B cell (primary cell): ENCODE results near the gene NFATC2. TPM values are rescaled to one million over a fixed set of nuclear protein-coding genes. Genes with fewer than 3 reads are reported as not detected.

Source experiments
- ATAC-seq: fragments of 200-7000 bp; cut with Tn5 transposase; one replicate; pipeline ENCODE4 v1.10.0; 2021; ENCODE audit warnings: low read depth, mild to moderate bottlenecking, moderate number of reproducible peaks, moderate library complexity
- CTCF ChIA-PET: fragments of 350-600 bp; sonication (Branson Sonifier 250); formaldehyde crosslinking; loops from one replicate; lab custom pipeline; 2021; ENCODE audit warnings: antibody characterized with exemption, inconsistent platforms; lab: Charles Lee
- POLR2A ChIA-PET: fragments of 350-600 bp; sonication (Branson Sonifier 250); formaldehyde crosslinking; loops from one replicate; lab custom pipeline; 2021; ENCODE audit warnings: antibody characterized with exemption; lab: Charles Lee
- DNase-seq: peaks from one replicate; pipeline ENCODE4 v3.0.0; 2013
- H2AFZ ChIP-seq: 2 replicates; pipeline ENCODE4 v1.6.1; 2012; ENCODE audit warnings: mild to moderate bottlenecking, low read depth, low read length; ENCODE audit not compliant: insufficient read depth, poor library complexity, severe bottlenecking
- H3K27ac ChIP-seq, 2 donors: 1 replicate in 1 of 2; 2 replicates in 1 of 2; pipeline ENCODE4 v1.5.1; 2012 to 2013; ENCODE audit warnings: low read length in 2 of 2, mild to moderate bottlenecking in 2 of 2, moderate library complexity in 1 of 2
- H3K27me3 ChIP-seq, 4 experiments: fragments of 200-600 bp in 1 of 4; sonication (generic) in 1 of 4; replicated peaks in 1 of 4; 1 replicate in 2 of 4; 2 replicates in 2 of 4; pipeline versions ENCODE4 v1.6.1 to v1.7.0; 2013 to 2016; ENCODE audit warnings: low read length in 3 of 4, mild to moderate bottlenecking in 2 of 4, mixed read lengths in 1 of 4, moderate library complexity in 1 of 4; ENCODE audit not compliant: insufficient read depth in 4 of 4, control insufficient read depth in 3 of 4; ENCODE audit errors: control extremely low read depth in 1 of 4
- H3K36me3 ChIP-seq, 2 experiments: replicated peaks in 1 of 2; 1 replicate in 1 of 2; 2 replicates in 1 of 2; pipeline versions ENCODE4 v1.6.1 to v1.7.1; 2013; ENCODE audit warnings: low read length in 1 of 2; ENCODE audit not compliant: insufficient read depth in 2 of 2, control insufficient read depth in 1 of 2; ENCODE audit errors: control extremely low read depth in 1 of 2, extremely low read depth in 1 of 2
- H3K4me1 ChIP-seq, 2 donors: fragments of 200-600 bp in 1 of 2; sonication (generic) in 1 of 2; 1 replicate in 1 of 2; 2 replicates in 1 of 2; pipeline versions ENCODE4 v1.5.1 to v1.6.1; 2013 to 2017; ENCODE audit warnings: low read length in 2 of 2; ENCODE audit not compliant: control insufficient read depth in 2 of 2, insufficient read depth in 2 of 2
- H3K4me2 ChIP-seq: replicated peaks from 2 replicates; pipeline ENCODE3; 2012; ENCODE audit warnings: mild to moderate bottlenecking, low read depth, low read length; ENCODE audit not compliant: poor library complexity, severe bottlenecking
- H3K4me3 ChIP-seq, 5 experiments: fragments of 200-600 bp in 1 of 5; sonication (generic) in 1 of 5; 1 replicate in 3 of 5; 2 replicates in 2 of 5; pipeline versions ENCODE4 v1.5.1 to v1.7.0; 2011 to 2016; ENCODE audit warnings: low read length in 4 of 5, mild to moderate bottlenecking in 4 of 5, low read depth in 2 of 5, control low read depth in 1 of 5, moderate library complexity in 1 of 5; ENCODE audit not compliant: insufficient read depth in 1 of 5; ENCODE audit errors: control extremely low read depth in 1 of 5, extremely low read depth in 1 of 5
- H3K79me2 ChIP-seq: fragments of 200-600 bp; sonication (generic); one replicate; pipeline ENCODE4 v1.6.0; 2016; ENCODE audit warnings: low read length; ENCODE audit not compliant: control insufficient read depth, insufficient read depth
- H3K9ac ChIP-seq: fragments of 200-600 bp; sonication (generic); 2 replicates; pipeline ENCODE4 v1.6.1; 2017; ENCODE audit warnings: mild to moderate bottlenecking, low read length, moderate library complexity
- H3K9me3 ChIP-seq, 3 donors: one replicate each; pipeline versions ENCODE4 v1.6.1 to v1.7.1; 2013; ENCODE audit warnings: low read length in 2 of 3; ENCODE audit not compliant: control insufficient read depth in 2 of 3, insufficient read depth in 1 of 3; ENCODE audit errors: control extremely low read depth in 1 of 3
- H4K20me1 ChIP-seq: 2 replicates; pipeline ENCODE4 v1.6.0; 2012; ENCODE audit warnings: mild to moderate bottlenecking, low read length; ENCODE audit not compliant: insufficient read depth, control insufficient read depth, poor library complexity, severe bottlenecking
- H3K27ac Mint-ChIP-seq: one replicate; pipeline ENCODE4 v1.8.0; 2021; ENCODE audit warnings: mixed read lengths
- H3K27me3 Mint-ChIP-seq: one replicate; pipeline ENCODE4 v1.8.0; 2021; ENCODE audit warnings: mixed read lengths
- H3K4me1 Mint-ChIP-seq: one replicate; pipeline ENCODE4 v1.8.0; 2021; ENCODE audit warnings: mixed read lengths
- H3K4me3 Mint-ChIP-seq: one replicate; pipeline ENCODE4 v1.8.0; 2021; ENCODE audit warnings: mixed read lengths
- H3K9me3 Mint-ChIP-seq: one replicate; pipeline ENCODE4 v1.8.0; 2022; ENCODE audit warnings: mixed read lengths; ENCODE audit not compliant: insufficient read depth
- EZH2 ChIP-seq: IDR thresholded peaks from 2 replicates; pipeline ENCODE4 v1.6.1; 2012; ENCODE audit warnings: borderline replicate concordance, low read depth, mild to moderate bottlenecking, moderate library complexity, low read length; ENCODE audit not compliant: insufficient read depth, poor library complexity, severe bottlenecking
- WGBS: methylation state at CpG from one replicate; pipeline ENCODE4 v1.1.5; 2013; ENCODE audit warnings: missing lambda C conversion rate; ENCODE audit not compliant: insufficient coverage; 5-methylcytosine and 5-hydroxymethylcytosine counted together
- intact Hi-C: fragments of 100-400 bp; cut with micrococcal nuclease; formaldehyde crosslinking; loops from one replicate; pipeline ENCODE4 v1.10.0; 2022
- polyA plus RNA-seq: library from polyadenylated mRNA; depleted of rRNA; stranded (reverse); fragments of >200 nt; gene quantifications from 2 replicates; pipeline ENCODE4 v1.2.3, GENCODE V29; 2012
- total RNA-seq, 2 donors: library from RNA; stranded (reverse); fragments of 120-200 nt in 1 of 2; gene quantifications; 1 replicate in 1 of 2; 2 replicates in 1 of 2; pipeline versions ENCODE4 v1.2.3 to v1.2.4, GENCODE V29; 2013 to 2022
- TF ChIP-seq, protein P1 (sequence below): fragments of 200-600 bp; IDR thresholded peaks from one replicate; pipeline ENCODE4 v1.8.0; 2022; ENCODE audit warnings: antibody characterized with exemption, mild to moderate bottlenecking

The NFATC2 gene
- total and polyA plus RNA-seq, 2 donors (not counting 1 experiment from before 2014, with no cell fraction given), result 10.1 to 38.0 TPM

DNA sequence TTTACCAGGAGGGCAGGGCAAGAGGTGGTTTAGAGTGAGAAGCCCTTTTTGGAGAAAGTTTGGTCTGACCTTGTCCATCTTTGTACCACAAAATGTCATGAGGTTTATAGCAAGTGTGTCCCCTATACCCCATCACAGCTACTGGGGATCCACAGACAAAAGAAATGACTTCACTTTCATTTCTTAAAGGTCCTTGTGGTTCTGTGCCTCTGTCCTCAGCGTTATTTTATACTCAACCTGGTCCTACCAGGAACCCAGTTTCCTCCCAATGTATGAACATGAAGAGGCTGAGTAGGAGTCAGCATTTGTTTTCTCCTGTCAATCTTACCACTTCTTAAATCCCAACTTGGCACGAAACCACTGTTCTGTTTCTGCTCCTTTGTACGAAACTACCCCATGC lies 157.6 kb downstream of the NFATC2 start:
- Histone ChIP-seq H3K4me3 (no peak overlapping the region), H3K27me3 (no peaks in the 10 kb centered on the region), H3K9ac (no peak overlapping the region), H3K9me3 (peaks cover 0 to 14% (median 5%) of the 10 kb centered on the region in 3 donors), H3K36me3 (peaks cover 0 to 14% of the 10 kb centered on the region in 2 experiments), H3K79me2 (no peaks in the 10 kb centered on the region), H3K27ac (no peak overlapping the region), H4K20me1 (no peaks in the 10 kb centered on the region), H2AFZ (no peak overlapping the region), H3K4me2 (no peak overlapping the region), H3K4me1 (peaks cover 12 to 29% of the 10 kb centered on the region in 2 donors)
- no peak for ATAC-seq
- Mint-ChIP-seq H3K9me3 (peaks cover 2% of the 10 kb centered on the region), H3K27me3 (no peaks in the 10 kb centered on the region), H3K4me3 (no peak overlapping the region), H3K27ac (no peak overlapping the region), H3K4me1 (peaks cover 34% of the 10 kb centered on the region)
- CTCF ChIA-PET, result interaction anchor here (0.6 to 4.0 kb wide), 15 partner anchors 10 to 1938 kb away, joined by 3 to 127 read pairs (median 9); partner anchors contain the start of gene NFATC2
- 90% methylated on average over 2 of the region's 3 CpGs for WGBS
- no peak for TF ChIP-seq EZH2
- TF ChIP-seq, protein P1, sequence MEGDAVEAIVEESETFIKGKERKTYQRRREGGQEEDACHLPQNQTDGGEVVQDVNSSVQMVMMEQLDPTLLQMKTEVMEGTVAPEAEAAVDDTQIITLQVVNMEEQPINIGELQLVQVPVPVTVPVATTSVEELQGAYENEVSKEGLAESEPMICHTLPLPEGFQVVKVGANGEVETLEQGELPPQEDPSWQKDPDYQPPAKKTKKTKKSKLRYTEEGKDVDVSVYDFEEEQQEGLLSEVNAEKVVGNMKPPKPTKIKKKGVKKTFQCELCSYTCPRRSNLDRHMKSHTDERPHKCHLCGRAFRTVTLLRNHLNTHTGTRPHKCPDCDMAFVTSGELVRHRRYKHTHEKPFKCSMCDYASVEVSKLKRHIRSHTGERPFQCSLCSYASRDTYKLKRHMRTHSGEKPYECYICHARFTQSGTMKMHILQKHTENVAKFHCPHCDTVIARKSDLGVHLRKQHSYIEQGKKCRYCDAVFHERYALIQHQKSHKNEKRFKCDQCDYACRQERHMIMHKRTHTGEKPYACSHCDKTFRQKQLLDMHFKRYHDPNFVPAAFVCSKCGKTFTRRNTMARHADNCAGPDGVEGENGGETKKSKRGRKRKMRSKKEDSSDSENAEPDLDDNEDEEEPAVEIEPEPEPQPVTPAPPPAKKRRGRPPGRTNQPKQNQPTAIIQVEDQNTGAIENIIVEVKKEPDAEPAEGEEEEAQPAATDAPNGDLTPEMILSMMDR, result no peak
- DNase-seq, result no peak
- intact Hi-C loops, result loop anchor here (5.0 kb wide), 1 partner anchor 77 kb away; no protein-coding TSS in a partner anchor
- POLR2A ChIA-PET, result interaction anchor here (0.6 to 1.5 kb wide), 2 partner anchors 32 to 38 kb away, joined by 4 read pairs; no protein-coding TSS in a partner anchor

DNA sequence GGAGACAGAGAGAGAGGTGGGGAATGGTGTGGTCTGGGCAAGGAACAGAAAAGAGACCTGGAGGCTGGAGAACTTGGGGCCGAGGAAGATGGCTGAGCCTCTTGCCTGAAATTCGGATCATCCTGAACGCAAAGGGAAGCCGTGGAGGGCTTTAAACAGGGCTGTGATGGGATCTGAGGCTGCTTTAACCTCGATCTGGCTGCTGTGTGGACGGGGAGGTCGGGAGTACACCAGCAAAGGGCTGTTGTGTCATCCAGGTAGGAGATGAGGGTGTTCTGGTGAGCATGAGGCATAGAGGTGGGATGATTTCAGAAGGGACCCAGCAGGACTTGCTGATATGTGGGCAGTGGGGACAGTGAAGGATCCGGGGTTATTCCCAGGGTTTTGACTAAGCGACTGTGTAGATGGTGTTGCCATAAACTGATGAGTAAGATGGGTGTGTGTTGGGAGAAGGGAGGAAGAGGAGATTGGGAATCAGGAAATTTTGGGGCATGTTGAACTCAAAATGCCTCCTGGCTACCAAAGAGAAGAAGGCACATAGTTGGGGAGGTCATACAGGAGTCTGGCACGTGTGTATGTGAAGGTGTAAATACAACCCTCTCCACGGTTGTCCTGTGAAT lies 158.5 kb downstream of the NFATC2 start:
- Histone ChIP-seq H3K4me2 (no peak overlapping the region), H2AFZ (no peak overlapping the region), H3K4me1 (peaks cover 15 to 30% of the 10 kb centered on the region in 2 donors), H3K9me3 (peaks cover 0 to 23% (median 7%) of the 10 kb centered on the region in 3 donors), H4K20me1 (no peaks in the 10 kb centered on the region), H3K4me3 (no peak overlapping the region), H3K79me2 (no peaks in the 10 kb centered on the region), H3K9ac (no peak overlapping the region), H3K27ac (no peak overlapping the region), H3K36me3 (peaks cover 0 to 6% of the 10 kb centered on the region in 2 experiments), H3K27me3 (no peaks in the 10 kb centered on the region)
- Mint-ChIP-seq H3K9me3 (peaks cover 2% of the 10 kb centered on the region), H3K27ac (no peak overlapping the region), H3K27me3 (no peaks in the 10 kb centered on the region), H3K4me3 (no peak overlapping the region), H3K4me1 (peaks cover 39% of the 10 kb centered on the region)
- WGBS, result 96% methylated on average over 7 of the region's 11 CpGs
- POLR2A ChIA-PET, result no interaction called here
- DNase-seq (no peak), ATAC-seq (no peak)
- TF ChIP-seq, protein P1, result no peak
- no peak for TF ChIP-seq EZH2
- CTCF ChIA-PET, result interaction anchor here (2.5 to 4.0 kb wide), 4 partner anchors 18 to 211 kb away, joined by 13 to 127 read pairs (median 30); no protein-coding TSS in a partner anchor
- intact Hi-C loops, result no loop called here
